ENCODE results near the gene CDKN1B. TPM values are rescaled to one million over a fixed set of nuclear protein-coding genes. Genes with fewer than 3 reads are reported as not detected.

Gene CDKN1B
- total RNA-seq, result 29.5 TPM
- long read RNA-seq, partial matches to known transcripts, result 0 of 3 reads
- long read RNA-seq, other reads (novel, unspliced or antisense), result 2 of 3 reads

DNA sequence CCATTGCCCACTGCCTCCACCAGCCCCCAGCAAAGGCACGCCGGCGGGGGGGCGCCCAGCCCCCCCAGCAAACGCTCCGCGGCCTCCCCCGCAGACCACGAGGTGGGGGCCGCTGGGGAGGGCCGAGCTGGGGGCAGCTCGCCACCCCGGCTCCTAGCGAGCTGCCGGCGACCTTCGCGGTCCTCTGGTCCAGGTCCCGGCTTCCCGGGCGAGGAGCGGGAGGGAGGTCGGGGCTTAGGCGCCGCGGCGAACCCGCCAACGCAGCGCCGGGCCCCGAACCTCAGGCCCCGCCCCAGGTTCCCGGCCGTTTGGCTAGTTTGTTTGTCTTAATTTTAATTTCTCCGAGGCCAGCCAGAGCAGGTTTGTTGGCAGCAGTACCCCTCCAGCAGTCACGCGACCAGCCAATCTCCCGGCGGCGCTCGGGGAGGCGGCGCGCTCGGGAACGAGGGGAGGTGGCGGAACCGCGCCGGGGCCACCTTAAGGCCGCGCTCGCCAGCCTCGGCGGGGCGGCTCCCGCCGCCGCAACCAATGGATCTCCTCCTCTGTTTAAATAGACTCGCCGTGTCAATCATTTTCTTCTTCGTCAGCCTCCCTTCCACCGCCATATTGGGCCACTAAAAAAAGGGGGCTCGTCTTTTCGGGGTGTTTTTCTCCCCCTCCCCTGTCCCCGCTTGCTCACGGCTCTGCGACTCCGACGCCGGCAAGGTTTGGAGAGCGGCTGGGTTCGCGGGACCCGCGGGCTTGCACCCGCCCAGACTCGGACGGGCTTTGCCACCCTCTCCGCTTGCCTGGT is at the start of gene CDKN1B:
CDKN1B (plus strand) TSS at position 576 of the 793 bp plus-strand sequence. CDS start 472 bp downstream, outside the sequence.
- DNase-seq (ENCODE audit: low spot score), result peak; percentile 96
- intact Hi-C loops (cut with DNase I), result loop anchor here (1.0 to 5.0 kb wide), 4 partner anchors 8 to 105 kb away; partner anchors contain the start of genes APOLD1, CREBL2 and GPR19

DNA sequence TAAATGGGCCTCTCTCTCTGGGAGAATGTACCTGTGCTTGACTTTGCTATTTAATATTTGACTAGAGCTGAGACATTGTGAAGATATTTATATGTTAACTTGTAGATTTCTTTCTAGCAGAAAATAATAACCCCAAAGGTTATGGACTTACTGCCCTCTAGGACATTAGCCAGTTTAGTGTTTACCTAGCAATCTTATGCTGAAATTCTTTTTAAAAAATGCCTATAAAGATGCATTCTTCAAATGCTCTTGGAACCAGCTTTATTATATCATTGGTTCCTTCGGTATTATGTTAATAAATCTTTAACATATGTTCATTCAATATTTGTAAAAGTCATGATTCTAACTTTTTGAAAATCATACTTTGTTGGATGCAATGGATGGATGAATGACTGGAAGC is 49.2 kb upstream of the CDKN1B start:
- intact Hi-C loops (cut with DNase I), result no loop called here
- DNase-seq (ENCODE audit: low spot score), result no peak

DNA sequence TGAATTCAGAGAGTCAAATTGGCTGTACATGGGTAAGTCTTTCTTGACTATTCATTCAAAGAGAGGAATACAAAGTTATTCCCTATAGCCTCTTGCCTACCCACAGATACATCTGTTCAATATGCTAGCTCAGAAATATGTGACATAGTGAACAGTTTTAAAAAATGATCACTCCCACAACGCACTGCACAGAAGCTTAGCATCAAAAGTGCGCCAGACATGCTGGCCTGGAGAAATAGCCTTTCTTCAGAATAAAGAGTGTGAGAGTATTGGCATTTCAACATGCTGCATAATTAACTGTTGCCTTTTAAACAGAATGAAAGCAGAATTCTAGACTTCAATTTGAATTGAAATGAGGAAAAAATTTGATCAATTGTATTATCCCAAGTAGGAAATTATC is 48.1 kb upstream of the CDKN1B start:
- intact Hi-C loops (cut with DNase I), result no loop called here
- no peak for DNase-seq (ENCODE audit: low spot score)

DNA sequence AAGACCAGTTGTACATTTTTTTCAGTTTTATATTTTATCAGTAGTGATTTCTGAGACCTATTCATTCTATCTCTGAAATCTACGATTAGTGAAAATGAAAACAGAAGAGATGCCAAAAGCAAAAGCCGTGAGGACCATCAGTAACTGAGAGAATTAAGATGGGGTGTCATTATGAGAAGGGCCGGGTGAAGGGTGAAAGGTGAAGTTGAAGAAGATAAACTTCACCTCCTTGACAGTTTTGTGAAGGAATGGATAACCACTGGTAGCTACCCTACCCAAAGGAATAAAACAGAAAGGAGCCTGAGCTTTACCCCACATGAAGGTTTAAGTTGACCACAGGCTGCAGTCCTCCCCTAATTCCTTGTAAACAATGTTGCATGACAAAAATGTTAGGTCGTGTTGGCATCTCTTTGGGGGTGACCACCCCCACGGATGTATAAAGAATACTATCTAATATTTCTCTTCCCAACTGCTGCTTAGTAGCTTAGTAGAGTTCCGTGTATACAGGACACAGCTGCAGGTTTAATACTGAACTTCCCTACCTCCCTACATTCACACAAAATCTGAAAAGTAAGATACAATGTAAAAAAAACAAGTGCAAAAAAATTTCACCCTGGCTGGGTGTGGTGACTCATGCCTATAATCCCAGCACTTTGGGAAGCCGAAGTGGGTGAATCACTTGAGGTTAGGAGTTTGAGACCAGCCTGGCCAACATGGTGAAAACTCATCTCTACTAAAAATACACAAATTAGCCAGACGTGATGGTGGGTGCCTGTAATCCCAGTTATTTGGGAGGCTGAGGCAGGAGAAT is 45.1 kb upstream of the CDKN1B start:
- intact Hi-C loops (cut with DNase I), result no loop called here
- no peak for DNase-seq (ENCODE audit: low spot score)

DNA sequence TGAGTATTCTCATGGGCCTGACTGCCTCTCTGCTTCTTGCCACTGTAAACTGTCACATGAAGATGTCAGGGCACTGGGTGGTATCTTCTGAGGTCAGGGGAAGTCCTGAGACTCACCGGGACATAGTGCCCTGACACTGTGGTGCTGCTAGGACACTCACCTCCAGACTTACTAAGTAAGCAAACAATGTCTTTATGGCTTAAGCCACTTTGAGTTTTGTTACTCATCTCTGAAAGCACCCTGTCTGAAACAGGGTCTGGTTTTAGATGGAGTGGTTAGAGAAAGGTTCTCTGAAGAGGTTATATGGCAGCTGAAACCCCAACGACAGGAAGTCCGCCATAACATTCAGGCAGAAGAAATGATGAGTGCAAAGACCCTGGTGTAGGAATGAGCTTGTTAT is 43.9 kb upstream of the CDKN1B start:
- DNase-seq (ENCODE audit: low spot score), result no peak
- intact Hi-C loops (cut with DNase I), result no loop called here

DNA sequence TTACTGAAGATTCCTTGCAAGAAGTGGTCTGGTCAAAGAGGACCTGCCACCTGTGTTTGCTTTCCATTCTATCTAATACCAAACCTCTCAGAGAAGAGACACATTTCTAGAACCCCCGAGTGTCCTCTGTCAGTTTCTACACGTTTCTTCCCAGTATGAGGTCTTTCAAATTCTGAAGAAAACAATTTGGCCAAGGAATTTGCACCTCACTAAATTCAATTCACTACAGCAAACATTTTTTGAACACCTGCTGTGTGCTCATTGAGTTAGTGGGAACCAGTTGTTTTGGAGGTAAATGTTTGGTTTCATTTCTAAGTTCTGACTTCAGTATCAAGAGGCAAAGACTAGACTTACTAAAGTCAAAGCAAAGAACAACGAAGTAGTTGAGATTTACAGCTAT is 40.6 kb upstream of the CDKN1B start:
- intact Hi-C loops (cut with DNase I), result no loop called here
- no peak for DNase-seq (ENCODE audit: low spot score)

DNA sequence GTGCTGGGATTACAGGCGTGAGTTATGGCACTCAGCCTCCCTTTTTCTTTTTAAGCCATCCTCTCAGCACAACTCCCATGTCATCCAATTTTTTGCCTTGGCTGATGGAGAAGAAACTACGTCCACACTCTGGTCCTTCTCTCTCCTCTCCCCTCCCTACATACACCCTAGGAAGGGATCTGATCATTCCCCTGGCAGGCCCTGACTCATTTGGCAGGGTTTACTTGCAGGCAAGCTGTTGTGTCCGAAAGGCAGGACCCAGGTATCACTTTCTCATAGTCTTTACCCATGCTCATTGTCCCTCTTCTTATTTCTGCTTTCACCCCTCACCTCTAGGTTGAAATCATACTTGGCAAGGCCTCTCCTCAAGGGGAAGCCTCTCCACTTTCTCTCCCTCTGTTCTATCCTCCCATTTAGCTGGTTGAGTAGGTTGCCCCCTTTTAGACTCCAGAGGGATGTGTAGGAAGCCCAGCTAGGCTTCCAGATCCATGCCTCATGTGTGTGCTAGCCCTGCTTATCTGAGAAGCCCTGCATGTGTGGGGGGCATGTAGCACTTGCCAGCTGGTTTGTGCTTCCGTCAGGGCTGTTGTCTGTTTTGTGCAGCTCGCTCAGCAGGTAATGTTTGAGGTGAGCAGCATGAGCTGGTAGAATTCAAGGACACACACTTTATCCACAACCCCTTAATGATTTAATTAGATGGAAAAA is 36.0 kb upstream of the CDKN1B start:
- intact Hi-C loops (cut with DNase I), result no loop called here
- DNase-seq (ENCODE audit: low spot score), result no peak

DNA sequence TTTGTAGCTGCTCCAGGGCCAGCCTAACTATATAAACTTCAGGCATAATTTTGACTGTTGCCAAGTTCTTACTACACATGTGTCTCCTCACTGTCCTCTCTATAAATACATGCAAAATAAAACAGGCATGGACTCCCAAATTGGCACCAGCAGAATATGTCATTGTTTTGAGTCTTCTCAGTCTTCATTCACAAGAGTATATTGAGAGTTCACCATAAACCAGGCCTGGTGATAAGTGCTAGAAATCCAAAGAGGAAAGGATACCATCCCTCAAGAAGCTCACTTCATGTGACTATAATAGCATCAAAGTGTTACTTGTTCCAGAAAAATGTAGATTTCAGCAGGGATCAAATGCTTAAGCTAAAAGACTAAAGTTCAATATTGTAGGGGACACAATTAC is 34.9 kb upstream of the CDKN1B start:
- DNase-seq (ENCODE audit: low spot score), result no peak
- intact Hi-C loops (cut with DNase I), result no loop called here

DNA sequence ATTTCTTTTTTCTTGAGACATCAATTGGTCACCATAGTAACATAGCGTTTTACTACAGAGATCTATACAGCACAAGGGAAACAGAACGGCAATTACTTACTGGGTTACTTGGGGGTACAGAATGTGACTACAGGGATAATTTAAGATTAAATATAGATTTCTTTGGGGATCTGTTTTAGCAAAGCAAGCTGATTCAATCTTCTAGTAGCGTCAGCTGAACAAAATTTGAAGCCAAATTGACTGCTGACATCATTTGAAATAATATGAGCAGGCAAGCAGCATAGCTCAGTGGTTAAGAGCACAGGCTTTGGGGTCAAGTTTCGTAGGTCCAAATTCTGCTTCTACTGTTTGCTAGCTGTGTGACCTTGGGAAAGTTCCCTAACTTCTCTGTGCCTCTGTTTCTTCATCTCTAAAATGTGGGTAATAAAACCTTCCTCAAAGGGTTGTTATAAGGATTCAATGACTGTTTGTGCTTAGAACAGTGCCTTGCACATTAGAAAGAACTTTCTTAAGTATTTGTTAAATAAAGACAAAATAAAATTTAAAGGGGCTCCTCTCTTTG is 34.0 kb upstream of the CDKN1B start:
- intact Hi-C loops (cut with DNase I), result no loop called here

DNA sequence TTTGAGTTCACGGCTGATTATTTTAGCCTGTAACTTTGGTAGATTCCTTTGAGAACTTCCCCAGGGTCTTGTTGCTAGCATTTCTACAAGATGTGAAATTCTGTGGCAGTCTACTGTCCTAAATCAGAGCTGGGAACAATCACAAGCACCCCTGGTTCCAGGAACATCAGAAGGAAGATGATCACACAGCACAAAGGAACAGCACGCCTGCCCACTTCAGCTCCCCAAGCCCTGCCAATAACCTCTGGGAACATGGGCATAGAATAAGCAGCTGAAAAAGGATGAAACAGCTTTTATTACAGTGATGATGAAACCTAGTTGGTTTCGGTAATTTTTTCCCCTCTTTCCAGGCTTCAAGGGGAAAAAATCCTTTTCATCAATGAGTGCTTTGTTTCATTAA is 33.4 kb upstream of the CDKN1B start:
- DNase-seq (ENCODE audit: low spot score), result no peak
- intact Hi-C loops (cut with DNase I), result no loop called here

More for the DNA sequence above, 34.0 kb upstream of the CDKN1B start:
- no peak for DNase-seq (ENCODE audit: low spot score)

DNA sequence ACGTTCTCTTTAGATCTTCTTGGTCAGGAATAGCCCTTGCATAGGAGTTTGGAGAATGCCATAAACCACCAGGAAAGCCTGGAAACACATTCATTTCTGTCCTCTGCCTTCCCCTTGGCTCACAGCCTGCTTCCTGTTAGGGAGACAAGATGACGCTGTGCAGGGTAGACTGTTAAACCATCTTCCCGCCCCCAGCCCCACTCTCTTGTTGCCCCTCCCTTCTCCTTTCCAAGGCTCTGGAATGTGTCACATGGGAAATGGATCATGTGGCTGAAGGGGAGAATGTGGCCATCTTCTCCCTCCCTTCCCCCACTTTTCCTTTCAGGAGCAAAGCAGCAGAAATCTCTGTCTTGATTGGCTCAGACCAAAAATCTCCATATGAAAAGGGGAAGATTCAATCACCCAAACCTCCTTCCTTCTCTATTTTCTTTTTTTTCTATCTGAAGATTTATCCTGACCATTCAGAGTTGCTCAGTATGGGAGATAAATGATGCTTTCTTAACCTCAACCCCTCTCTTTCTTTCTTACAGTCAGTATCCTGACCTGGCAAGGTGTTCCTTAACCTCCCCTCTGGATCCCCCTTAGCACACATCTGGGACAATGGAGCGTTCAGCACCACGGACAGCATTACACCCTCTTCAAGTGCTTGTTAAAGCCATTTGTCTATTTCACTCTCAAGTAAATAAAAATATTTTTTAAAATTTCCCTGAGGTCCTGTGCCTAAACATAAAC is 32.6 kb upstream of the CDKN1B start:
- no peak for DNase-seq (ENCODE audit: low spot score)
- intact Hi-C loops (cut with DNase I), result no loop called here

DNA sequence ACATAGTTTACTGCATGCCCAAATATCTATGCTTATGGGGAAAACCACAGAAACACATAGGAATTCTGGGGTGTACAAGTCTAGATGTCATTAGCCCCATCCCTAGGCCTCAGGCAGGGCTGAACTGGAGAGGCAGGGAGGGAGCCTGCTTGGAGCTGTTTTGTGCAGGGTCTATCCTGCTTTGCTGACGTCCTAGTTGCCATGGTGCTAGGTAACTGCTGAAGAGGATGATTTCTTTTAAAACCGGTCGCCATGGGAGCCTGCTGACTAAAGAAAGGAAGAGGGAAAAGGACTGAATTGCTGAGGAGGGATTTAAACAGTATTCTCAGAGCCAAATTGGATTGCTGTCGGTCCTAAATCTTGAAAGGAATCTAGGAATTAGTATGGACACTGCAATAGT is 31.9 kb upstream of the CDKN1B start:
- intact Hi-C loops (cut with DNase I), result no loop called here
- DNase-seq (ENCODE audit: low spot score), result no peak

DNA sequence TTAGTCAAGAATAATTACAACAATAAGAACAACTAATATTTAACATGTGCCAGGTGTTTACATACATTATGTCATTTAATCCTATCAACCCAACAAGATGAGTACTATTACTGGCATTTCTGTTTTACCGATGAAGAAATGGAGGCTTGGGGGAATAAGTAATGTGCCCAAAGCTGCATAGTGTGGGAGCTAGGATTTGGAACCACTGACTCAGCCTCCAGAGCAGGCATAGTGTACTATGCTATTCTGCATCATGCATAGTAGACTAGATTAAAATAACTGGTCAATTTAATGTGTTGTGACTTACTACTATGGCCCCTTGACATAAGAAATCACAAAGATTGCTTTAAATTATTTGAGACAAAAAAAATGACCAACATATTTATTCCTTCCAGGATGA is 30.7 kb upstream of the CDKN1B start:
- intact Hi-C loops (cut with DNase I), result no loop called here

DNA sequence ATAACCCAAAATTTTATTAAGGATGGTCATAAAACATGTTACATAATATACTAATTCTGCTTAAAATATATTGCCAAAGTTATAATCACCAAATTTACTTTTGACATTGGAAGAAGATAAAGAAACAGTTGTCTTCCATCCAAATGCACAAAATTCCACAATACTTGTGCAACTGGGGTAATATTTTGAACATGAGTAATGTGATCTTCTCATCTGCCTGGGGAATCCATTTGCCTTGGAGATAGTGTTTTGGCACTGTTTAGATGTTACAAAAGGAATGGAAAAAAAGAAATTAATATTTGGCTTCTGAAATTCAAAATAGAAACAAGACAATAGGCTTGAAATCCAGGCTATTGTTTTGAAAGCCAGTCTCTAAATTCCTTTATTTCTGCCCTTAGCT is 30.2 kb upstream of the CDKN1B start:
- intact Hi-C loops (cut with DNase I), result no loop called here
- DNase-seq (ENCODE audit: low spot score), result no peak

More for the DNA sequence above, 30.7 kb upstream of the CDKN1B start:
- DNase-seq (ENCODE audit: low spot score), result no peak

DNA sequence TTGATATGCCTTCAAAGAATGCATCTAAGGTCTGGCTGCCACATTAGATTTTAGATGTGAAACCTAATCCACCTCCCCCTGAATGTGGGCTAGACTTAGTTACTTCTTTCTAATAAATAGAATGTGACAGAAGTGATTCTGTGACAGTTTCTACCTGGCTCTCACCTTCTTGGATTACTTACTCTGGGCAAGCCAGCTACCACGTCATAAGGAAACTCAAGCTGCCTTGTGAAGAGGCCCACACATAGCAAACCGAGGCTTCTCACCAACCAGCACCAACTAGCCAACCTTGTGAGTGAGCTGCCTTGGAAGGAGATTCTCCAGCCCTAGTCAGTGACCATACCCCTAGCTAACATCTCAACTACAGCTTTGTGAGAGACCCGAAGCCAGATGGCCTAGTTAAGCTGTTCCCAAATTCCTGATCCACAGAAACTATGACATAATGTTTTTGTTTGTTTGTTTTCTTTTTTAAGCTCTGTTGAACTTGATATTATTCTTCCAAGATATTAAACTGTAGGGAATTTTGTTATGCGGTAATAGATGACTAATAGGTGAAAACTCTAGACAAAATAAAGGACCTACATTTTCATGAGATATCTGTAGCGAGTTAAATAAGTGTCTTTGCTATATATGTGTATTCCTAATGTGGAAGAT is 27.4 kb upstream of the CDKN1B start:
- intact Hi-C loops (cut with DNase I), result no loop called here
- no peak for DNase-seq (ENCODE audit: low spot score)

DNA sequence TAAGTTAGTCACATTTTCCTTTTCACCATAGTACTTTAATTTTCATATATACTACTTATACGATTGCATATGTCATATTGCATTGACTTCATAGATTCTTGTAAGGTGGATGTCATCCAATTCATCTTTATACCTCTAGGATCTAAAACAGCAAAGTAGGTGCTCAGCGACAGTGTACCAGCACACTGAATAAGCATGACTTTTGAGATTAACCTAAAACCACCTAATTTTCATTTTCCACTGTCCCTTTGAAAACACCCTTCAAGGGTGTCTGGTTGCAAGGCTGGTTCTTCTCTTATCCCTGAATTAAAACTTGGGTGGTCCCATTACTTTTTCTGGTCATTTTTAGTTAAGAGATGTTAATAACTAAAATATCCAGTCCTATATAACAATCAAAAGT is 25.6 kb upstream of the CDKN1B start:
- intact Hi-C loops (cut with DNase I), result no loop called here
- DNase-seq (ENCODE audit: low spot score), result no peak

DNA sequence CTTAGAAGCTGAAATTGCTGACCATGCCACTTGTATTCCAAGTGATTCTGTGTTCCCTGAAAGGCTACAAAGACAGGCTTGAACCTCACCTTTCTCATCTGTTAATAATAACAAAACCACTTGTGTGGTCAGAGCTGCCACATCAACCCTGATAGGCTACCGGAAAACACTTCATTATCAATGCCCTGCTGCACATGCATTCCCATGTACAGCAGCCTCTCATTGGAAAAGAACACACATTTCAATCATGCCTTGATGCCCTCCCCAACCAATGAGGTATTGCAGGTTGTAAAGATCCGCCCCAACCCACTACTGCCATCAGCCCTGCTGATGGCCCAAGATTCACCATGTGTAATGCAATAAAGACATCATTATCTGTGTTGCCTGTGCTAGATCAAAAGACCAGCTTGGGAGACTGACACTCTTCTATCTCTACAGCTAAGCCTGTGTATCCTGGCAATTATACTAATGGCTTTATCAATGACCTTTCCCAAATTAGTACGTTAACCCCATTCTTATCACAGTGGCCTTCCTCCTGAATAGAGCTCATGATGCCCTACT is 24.0 kb upstream of the CDKN1B start:
- DNase-seq (ENCODE audit: low spot score), result no peak
- intact Hi-C loops (cut with DNase I), result no loop called here

All from cardiac septum (tissue), 1 donor.